Activated naive CD4-positive, alpha-beta T cell treated with Interleukin-2 at 50 U/mL for 16 hours (primary cell): Measurements from ENCODE around the gene BPIFB6.

ENCODE experiments used
- DNase-seq: peaks from one replicate; pipeline ENCODE4 v3.0.0-alpha.2; 2020

Gene BPIFB6

GRCh38 chr20:33002087-33002808 lies 29.2 kb upstream of the BPIFB6 start:
- no peak for DNase-seq

- DNase-seq = no peak
Observed at GRCh38 chr20:33004141-33004751, 27.2 kb upstream of the BPIFB6 start, which contains the start of gene SUN5. Gene SUN5 (minus strand): TSS chr20:33004433. CDS start chr20:33004340, 93 bp downstream.

- DNase-seq = no peak
Observed at GRCh38 chr20:33005132-33005566, 26.3 kb upstream of the BPIFB6 start.

- DNase-seq = no peak
Observed at GRCh38 chr20:33005908-33006775, 25.3 kb upstream of the BPIFB6 start.

- no peak for DNase-seq
Observed at GRCh38 chr20:33006776-33007375, 24.6 kb upstream of the BPIFB6 start.

- no peak for DNase-seq
Observed at GRCh38 chr20:33007376-33008335, 23.8 kb upstream of the BPIFB6 start, which contains the start of gene BPIFB2. Gene BPIFB2 (plus strand): TSS chr20:33007704. CDS start chr20:33008575, 871 bp downstream.

GRCh38 chr20:33008336-33009213 lies 22.9 kb upstream of the BPIFB6 start:
- no peak for DNase-seq

GRCh38 chr20:33009214-33010132 lies 22.0 kb upstream of the BPIFB6 start:
- DNase-seq = no peak

- no peak for DNase-seq
Observed at GRCh38 chr20:33010133-33010504, 21.3 kb upstream of the BPIFB6 start.

GRCh38 chr20:33010674-33011449 lies 20.6 kb upstream of the BPIFB6 start:
- no peak for DNase-seq

GRCh38 chr20:33012327-33013189 lies 18.9 kb upstream of the BPIFB6 start:
- DNase-seq = no peak

GRCh38 chr20:33013701-33014326 lies 17.6 kb upstream of the BPIFB6 start:
- DNase-seq = no peak

GRCh38 chr20:33014336-33015113 lies 16.9 kb upstream of the BPIFB6 start:
- no peak for DNase-seq

GRCh38 chr20:33015114-33015484 lies 16.3 kb upstream of the BPIFB6 start:
- DNase-seq = no peak

GRCh38 chr20:33015700-33016580 lies 15.5 kb upstream of the BPIFB6 start:
- DNase-seq = no peak
